GM20431 (cell line): Measurements from ENCODE around the gene TSGA10IP.

Experiments
- in situ Hi-C: fragments of 300-500 bp; cut with MseI, MboI; formaldehyde crosslinking; loops from one replicate; pipeline ENCODE4 v1.15.0; 2020; ENCODE audit warnings: low sequenced_read_pairs; ENCODE audit not compliant: unreplicated experiment

The TSGA10IP gene

GRCh38 chr11:65917434-65918210 is 27.7 kb upstream of the TSGA10IP start:
- in situ Hi-C loops = no loop called here

- in situ Hi-C loops = no loop called here
Observed at GRCh38 chr11:65918211-65919140, 26.8 kb upstream of the TSGA10IP start, which contains the start of gene C11orf68. Gene C11orf68, minus strand, starts transcription at chr11:65919062. Its CDS starts 31 bp downstream, at chr11:65919031.

DNA sequence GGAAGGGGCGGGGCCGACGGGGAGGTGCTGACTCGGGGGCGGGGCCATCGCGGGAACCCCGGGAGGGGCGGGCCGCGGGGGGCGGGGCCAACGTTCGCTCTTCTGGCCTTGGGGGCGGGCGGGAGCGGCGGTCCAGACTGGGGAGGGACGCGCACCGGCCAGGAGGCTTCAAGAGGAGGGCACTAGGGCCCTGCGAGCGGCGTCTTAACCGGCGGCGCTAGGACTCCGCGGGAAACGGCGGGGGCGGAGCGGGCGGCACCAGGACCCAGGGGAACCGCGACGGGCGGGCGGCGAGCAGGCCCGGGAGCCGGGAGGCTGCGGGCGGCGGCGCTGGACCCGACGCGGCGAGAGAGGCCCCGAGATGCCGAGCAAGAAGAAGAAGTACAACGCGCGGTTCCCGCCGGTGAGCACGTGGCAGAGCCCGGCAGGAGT is 26.1 kb upstream of the TSGA10IP start, which contains the start of gene DRAP1:
Gene DRAP1 (plus strand): TSS at position 286 of the 432 bp plus-strand sequence. CDS start 76 bp downstream, at position 362.
- in situ Hi-C loops = no loop called here

DNA sequence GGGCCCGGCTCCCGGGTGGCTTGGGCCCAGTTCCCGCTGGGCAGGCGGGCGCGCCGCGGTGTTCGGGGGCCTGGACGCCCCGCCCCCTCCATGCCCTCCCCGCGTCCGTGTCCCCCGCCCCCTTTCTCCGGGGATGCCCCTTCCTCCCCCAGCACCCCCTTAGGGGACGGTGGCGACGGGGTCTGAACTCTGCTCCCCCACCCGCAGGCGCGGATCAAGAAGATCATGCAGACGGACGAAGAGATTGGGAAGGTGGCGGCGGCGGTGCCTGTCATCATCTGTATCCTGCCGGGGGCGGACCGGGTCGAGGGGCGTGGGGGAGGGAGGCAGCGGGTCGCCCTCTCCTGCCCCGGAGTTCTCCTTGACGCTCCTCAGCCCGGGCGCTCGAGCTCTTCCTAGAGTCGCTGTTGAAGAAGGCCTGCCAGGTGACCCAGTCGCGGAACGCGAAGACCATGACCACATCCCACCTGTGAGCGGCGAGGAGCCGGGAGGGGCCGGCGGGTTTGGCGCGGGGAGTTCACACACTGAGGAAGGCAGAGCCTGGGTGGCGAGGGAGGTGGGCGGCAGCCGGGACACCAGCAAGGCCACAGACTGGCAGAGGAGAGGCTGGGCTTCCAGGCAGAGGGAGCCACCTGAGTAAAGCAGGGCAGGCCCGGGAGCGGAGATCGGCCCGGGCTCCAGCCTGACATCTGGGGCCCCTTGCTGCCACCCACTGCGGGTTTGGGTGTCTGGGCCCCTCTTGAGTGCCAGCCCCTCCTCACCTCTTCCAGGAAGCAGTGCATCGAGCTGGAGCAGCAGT is 25.5 kb upstream of the TSGA10IP start:
- in situ Hi-C loops = no loop called here

DNA sequence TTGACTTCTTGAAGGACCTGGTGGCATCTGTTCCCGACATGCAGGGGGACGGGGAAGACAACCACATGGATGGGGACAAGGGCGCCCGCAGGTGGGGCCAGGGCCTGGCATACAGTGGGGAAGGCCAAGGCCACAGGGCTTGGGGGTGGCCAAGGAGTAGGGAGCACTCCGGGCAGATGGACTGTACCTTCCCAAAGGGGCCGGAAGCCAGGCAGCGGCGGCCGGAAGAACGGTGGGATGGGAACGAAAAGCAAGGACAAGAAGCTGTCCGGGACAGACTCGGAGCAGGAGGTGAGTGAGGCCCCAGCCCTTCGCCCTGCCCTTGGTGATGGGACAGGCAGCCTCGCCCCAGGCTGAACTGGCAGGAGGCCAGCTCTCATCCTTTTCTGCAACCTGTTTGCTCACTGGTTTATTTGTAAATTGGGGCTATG is 24.9 kb upstream of the TSGA10IP start:
- in situ Hi-C loops = no loop called here

GRCh38 chr11:65921033-65921555 is 24.2 kb upstream of the TSGA10IP start:
- in situ Hi-C loops = no loop called here

GRCh38 chr11:65921876-65922275 is 23.4 kb upstream of the TSGA10IP start:
- in situ Hi-C loops = no loop called here

- in situ Hi-C loops = no loop called here
Observed at GRCh38 chr11:65922565-65922964, 22.7 kb upstream of the TSGA10IP start.

DNA sequence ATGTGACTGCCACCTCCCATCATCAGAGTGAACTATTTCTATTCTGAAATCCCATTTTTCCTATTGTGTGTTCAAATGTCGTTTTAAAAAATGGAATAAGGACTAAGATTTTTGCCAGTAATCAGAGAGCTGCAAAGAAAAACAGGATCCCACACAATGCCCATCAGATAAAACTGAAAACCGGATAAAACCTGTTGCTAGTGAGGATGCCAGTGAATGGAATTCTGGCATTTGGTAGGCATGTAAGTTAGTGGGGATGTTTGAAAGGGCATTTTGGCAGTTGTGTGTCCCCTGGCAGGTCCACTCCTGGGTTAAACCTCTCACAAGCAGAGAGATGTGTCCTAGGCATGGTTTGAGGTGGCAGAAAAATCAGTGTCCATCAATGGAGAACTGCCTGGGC is 19.9 kb upstream of the TSGA10IP start:
- in situ Hi-C loops = no loop called here

GRCh38 chr11:65927904-65928397 is 17.3 kb upstream of the TSGA10IP start:
- in situ Hi-C loops = no loop called here

DNA sequence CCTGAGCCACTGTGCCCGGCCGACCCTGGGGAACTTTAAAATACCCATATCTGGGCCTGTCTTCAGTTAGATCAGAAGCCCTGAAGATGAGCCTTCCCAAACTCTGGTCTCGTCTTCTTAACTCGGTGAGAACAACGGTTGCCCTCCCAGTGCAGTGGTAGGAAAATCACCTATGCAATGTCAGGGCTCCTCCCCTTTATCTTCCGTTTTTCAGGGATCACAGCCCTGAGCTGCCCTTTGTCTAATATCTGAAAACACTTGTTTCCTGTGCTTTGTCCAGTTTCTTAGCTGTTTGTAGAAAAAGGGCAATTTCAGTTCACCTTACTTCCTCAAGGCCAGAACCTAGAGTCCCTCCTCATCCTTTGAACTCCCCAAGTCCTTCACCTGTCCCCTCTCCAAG is 16.6 kb upstream of the TSGA10IP start:
- in situ Hi-C loops = no loop called here

DNA sequence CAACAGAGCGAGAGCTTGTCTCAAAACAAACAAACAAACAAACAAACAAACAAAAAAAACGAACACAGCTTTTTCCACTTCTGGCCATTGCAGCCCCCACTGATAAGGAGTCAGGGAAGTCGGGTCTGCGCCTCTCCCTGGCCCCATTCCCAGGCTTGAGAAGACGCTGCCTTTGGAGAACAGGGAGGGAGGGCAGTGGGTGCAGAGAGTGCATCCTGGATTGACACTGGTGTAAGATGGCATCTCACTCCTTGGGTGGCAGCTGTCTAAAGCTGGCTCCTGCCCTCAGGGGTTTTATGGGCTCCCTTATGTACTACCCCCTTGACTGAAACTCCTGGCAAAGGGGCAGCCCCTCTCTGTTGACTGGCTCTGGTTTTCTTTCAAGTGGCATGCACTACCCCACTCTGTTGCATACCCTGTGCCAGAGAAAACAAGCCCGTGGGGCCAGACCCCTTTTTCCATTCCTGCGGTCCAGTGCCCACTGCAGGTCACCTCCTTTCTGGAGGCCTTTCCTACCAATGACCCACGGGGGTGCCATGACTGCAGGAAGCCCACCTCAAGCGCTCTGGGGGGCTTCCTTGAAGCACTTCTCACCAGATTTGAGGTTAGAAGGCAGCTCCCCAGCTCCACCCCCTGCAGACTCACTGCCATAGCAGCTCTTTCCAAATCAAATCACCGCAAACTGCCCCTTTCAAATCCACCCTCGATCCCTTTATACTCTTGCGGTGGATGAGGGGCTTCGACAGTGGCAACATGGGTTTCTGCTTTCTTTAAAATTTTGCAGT is 13.3 kb upstream of the TSGA10IP start:
- in situ Hi-C loops = no loop called here

- in situ Hi-C loops = no loop called here
Observed at GRCh38 chr11:65932558-65932919, 12.7 kb upstream of the TSGA10IP start.

DNA sequence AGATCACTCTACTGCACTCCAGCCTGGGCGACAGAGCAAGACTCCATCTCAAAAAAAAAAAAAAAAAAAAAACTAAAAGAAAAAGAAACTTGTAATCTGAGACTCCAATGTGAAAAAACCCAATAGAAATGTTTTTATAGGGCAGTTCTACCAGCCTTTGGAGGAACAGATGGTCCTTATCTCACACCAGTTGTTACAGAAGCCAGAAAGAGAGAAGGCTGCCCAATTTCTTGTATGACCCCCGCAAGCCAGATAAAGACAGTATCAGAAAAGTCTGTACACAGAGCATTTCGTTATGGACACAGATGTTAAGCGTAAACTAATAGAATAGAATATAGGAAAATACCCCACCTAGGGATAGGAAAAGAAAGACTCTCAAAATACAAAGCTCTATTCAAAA is 11.3 kb upstream of the TSGA10IP start:
- in situ Hi-C loops = no loop called here

GRCh38 chr11:65937766-65938165 is 7.5 kb upstream of the TSGA10IP start:
- in situ Hi-C loops = no loop called here

- in situ Hi-C loops = no loop called here
Observed at GRCh38 chr11:65941720-65942310, 3.5 kb upstream of the TSGA10IP start.

- in situ Hi-C loops = no loop called here
Observed at GRCh38 chr11:65942531-65942930, 2.7 kb upstream of the TSGA10IP start.

GRCh38 chr11:65944191-65944590 is 1.1 kb upstream of the TSGA10IP start:
- in situ Hi-C loops = no loop called here

GRCh38 chr11:65944767-65945166 is 513 bp upstream of the TSGA10IP start:
- in situ Hi-C loops = no loop called here
